ENCODE data around the gene PRR7. TPM values are rescaled to one million over a fixed set of nuclear protein-coding genes. Genes with fewer than 3 reads are reported as not detected.

The PRR7 gene
- total RNA-seq, 1 donor from 2014 or later = 5.5 TPM

- DNase-seq (ENCODE audit: low spot score) = no peak
- TF ChIP-seq CTCF (IDR thresholded peaks at IDR 0.05) = peak; percentile 99
- Mint-ChIP-seq H3K9me3 (ENCODE audit: low read depth) (no peaks in the 10 kb centered on the region), H3K36me3 (ENCODE audit: low read depth) (no peaks in the 10 kb centered on the region), H3K27ac (ENCODE audit: unreplicated experiment) (peak overlapping the region; percentile 86), H3K4me3 (ENCODE audit: unreplicated experiment) (no peak overlapping the region), H3K27me3 (ENCODE audit: low read depth) (no peaks in the 10 kb centered on the region), H3K4me1 (ENCODE audit: low read depth) (peaks cover 33% of the 10 kb centered on the region)
These were observed 54.3 kb downstream of the PRR7 start for GRCh38 chr5:177500685-177501522.

DNA sequence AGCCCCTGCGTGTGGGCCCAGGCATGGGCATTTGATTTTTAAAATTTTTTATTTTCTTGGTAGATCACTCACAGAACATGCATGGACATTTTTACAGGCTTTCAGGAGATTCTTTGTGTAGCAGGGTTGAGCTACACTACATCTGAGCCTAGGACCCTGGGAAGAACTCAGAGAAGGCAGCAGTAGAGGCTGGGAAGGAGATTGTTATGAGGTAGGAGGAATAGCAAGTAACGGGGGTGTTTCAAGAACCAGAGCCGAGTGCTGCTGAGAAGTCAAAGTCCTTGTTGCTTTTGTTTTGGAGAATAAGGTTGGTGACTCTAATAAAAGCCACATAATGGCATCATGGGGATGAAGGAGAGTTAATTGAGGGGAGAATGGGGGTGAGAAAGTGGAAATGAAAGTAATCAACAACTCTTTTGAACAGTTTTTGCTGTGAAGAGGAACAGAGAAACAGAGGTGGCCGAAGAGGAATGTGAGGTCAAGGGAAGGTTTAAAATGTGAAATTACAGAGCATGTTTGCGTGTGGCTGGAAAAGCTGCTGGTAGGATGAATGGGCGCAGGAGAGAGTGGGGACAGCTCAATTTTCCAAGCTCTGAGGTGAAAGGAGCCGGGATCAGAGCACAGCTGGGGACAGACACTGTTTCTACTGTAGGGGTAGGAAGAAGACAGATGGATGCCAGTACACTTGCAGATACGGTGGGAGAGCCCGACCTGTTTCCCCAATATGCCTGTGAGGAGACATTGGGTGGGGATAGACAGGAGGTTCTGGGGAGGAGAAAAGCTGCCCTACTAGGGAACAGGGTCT is 55.5 kb downstream of the PRR7 start:
- no peak overlapping the region for H3K27ac Mint-ChIP-seq (ENCODE audit: unreplicated experiment)
- peaks cover 31% of the 10 kb centered on the region for H3K4me1 Mint-ChIP-seq (ENCODE audit: low read depth)
- peaks cover 2% of the 10 kb centered on the region for H3K36me3 Mint-ChIP-seq (ENCODE audit: low read depth)
- H3K27me3 Mint-ChIP-seq (ENCODE audit: low read depth) = no peaks in the 10 kb centered on the region
- DNase-seq (ENCODE audit: low spot score) = no peak
- no peak overlapping the region for H3K4me3 Mint-ChIP-seq (ENCODE audit: unreplicated experiment)
- H3K9me3 Mint-ChIP-seq (ENCODE audit: low read depth) = no peaks in the 10 kb centered on the region
- no peak for TF ChIP-seq CTCF (IDR thresholded peaks at IDR 0.05)

DNA sequence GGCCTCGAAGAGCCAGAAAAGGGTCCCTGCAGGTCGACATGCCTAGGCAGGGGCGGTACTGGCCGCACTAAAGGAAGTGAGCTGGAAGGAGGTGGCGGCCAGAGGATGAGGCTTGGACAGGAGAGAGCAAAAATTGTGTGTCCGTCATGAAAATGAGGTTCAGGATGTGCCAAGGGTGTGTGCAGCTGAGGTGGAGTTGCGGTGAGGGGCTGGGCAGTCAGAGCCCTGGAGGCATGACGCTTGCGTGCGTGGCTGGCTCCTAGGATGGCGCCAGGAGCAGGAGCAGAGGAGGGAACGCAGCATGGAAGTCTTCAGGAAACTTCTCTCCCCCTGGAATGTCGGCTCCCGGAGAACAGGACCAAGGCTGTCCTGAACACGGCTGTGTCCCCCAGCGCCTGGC is 56.3 kb downstream of the PRR7 start:
- no peak overlapping the region for H3K27ac Mint-ChIP-seq (ENCODE audit: unreplicated experiment)
- no peak overlapping the region for H3K4me3 Mint-ChIP-seq (ENCODE audit: unreplicated experiment)
- H3K9me3 Mint-ChIP-seq (ENCODE audit: low read depth) = no peaks in the 10 kb centered on the region
- H3K27me3 Mint-ChIP-seq (ENCODE audit: low read depth) = no peaks in the 10 kb centered on the region
- H3K4me1 Mint-ChIP-seq (ENCODE audit: low read depth) = peaks cover 29% of the 10 kb centered on the region
- peaks cover 6% of the 10 kb centered on the region for H3K36me3 Mint-ChIP-seq (ENCODE audit: low read depth)
- no peak for DNase-seq (ENCODE audit: low spot score)
- no peak for TF ChIP-seq CTCF (IDR thresholded peaks at IDR 0.05)

DNA sequence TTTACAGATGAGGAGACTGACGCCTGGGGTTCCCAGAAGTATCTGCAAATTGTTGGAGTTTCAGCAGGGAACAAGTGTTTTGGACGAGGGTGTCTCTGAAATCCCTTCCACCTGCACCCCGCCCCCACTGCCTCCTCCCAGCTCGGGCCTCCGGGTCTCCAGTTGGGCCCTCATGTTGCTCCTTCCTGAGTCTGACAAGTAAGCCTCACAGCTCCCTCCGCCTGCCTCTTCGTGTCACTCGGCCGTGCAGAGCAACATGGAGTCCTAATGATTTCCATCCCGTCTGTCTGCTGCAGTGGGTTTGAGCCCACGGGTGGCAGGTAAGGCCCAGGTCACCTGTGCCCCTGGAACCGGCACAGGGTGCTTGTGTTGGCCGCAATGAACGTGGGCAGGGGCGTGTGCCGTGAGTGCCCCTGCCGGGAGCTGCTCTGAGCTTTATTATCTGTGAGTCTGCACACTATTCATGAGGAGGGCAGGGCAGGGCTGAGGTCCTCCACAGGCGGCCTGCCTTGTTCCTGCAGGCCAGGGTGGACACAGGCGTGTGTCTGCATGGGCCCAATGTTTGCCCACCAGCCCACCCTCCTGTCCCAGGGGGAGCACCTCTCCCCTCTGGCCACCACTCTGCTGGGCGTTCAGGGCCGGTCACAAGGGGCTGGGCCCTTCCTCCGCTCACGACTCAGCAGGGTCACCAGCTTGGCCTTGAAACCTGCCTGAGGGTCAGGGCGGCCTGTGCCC is 56.9 kb downstream of the PRR7 start:
- no peak overlapping the region for H3K4me3 Mint-ChIP-seq (ENCODE audit: unreplicated experiment)
- no peak overlapping the region for H3K27ac Mint-ChIP-seq (ENCODE audit: unreplicated experiment)
- DNase-seq (ENCODE audit: low spot score) = no peak
- no peak for TF ChIP-seq CTCF (IDR thresholded peaks at IDR 0.05)
- H3K9me3 Mint-ChIP-seq (ENCODE audit: low read depth) = no peaks in the 10 kb centered on the region
- H3K36me3 Mint-ChIP-seq (ENCODE audit: low read depth) = peaks cover 6% of the 10 kb centered on the region
- H3K4me1 Mint-ChIP-seq (ENCODE audit: low read depth) = peaks cover 23% of the 10 kb centered on the region
- no peaks in the 10 kb centered on the region for H3K27me3 Mint-ChIP-seq (ENCODE audit: low read depth)

All from chondrocyte (in vitro differentiated cells).